VCaP (cell line): ENCODE results near the gene MEX3A.

ENCODE experiments used
- H3K27ac ChIP-seq: fragments of 450-650 bp; 2 replicates; pipeline ENCODE4 v1.5.1; 2017
- TF ChIP-seq, protein P1 (sequence below): fragments of 450-650 bp; conservative IDR thresholded peaks from 2 replicates; pipeline ENCODE4 v1.5.1; 2017; ENCODE audit warnings: mild to moderate bottlenecking, moderate library complexity

MEX3A gene

DNA sequence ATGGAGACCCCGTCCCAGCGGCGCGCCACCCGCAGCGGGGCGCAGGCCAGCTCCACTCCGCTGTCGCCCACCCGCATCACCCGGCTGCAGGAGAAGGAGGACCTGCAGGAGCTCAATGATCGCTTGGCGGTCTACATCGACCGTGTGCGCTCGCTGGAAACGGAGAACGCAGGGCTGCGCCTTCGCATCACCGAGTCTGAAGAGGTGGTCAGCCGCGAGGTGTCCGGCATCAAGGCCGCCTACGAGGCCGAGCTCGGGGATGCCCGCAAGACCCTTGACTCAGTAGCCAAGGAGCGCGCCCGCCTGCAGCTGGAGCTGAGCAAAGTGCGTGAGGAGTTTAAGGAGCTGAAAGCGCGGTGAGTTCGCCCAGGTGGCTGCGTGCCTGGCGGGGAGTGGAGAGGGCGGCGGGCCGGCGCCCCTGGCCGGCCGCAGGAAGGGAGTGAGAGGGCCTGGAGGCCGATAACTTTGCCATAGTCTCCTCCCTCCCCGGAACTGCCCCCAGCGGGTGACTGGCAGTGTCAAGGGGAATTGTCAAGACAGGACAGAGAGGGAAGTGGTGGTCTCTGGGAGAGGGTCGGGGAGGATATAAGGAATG lies 32.8 kb upstream of the MEX3A start:
- peak overlapping the region; percentile 62; the same call in 1 of the 2 replicates for H3K27ac ChIP-seq
- TF ChIP-seq, protein P1, sequence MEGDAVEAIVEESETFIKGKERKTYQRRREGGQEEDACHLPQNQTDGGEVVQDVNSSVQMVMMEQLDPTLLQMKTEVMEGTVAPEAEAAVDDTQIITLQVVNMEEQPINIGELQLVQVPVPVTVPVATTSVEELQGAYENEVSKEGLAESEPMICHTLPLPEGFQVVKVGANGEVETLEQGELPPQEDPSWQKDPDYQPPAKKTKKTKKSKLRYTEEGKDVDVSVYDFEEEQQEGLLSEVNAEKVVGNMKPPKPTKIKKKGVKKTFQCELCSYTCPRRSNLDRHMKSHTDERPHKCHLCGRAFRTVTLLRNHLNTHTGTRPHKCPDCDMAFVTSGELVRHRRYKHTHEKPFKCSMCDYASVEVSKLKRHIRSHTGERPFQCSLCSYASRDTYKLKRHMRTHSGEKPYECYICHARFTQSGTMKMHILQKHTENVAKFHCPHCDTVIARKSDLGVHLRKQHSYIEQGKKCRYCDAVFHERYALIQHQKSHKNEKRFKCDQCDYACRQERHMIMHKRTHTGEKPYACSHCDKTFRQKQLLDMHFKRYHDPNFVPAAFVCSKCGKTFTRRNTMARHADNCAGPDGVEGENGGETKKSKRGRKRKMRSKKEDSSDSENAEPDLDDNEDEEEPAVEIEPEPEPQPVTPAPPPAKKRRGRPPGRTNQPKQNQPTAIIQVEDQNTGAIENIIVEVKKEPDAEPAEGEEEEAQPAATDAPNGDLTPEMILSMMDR, result no peak

DNA sequence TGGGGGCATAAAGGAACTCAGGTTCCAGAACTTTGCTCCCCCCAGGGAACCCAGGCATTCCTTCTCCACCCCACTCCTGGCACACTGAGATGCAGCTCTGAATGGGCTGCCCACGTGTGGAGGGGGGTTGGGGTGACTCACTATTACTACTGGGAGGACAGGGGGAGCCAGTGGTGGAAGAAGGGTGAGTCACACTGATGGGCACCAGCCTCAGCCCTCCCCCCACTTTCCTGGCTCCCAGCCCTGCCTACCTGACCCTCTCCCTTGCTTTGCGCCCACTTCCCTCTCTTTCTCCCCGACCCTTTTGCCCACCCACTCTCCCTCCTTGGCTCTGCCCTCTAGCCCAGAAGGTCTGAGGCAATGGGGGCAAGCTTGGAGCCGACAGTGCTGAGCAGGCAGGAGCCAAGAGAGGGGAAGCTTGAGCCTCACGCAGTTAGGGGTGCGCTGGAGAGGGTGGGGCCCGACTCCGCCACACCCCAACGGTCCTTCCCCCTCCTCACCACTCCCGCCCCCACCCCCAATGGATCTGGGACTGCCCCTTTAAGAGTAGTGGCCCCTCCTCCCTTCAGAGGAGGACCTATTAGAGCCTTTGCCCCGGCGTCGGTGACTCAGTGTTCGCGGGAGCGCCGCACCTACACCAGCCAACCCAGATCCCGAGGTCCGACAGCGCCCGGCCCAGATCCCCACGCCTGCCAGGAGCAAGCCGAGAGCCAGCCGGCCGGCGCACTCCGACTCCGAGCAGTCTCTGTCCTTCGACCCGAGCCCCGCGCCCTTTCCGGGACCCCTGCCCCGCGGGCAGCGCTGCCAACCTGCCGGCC lies 32.0 kb upstream of the MEX3A start, which contains the start of gene LMNA:
LMNA (plus strand) TSS at position 611 of the 818 bp plus-strand sequence. CDS start 208 bp downstream, outside the sequence.
- peak within 1 kb of the TSS; percentile 62; the same call in 1 of the 2 replicates for H3K27ac ChIP-seq
- TF ChIP-seq, protein P1, result no peak

DNA sequence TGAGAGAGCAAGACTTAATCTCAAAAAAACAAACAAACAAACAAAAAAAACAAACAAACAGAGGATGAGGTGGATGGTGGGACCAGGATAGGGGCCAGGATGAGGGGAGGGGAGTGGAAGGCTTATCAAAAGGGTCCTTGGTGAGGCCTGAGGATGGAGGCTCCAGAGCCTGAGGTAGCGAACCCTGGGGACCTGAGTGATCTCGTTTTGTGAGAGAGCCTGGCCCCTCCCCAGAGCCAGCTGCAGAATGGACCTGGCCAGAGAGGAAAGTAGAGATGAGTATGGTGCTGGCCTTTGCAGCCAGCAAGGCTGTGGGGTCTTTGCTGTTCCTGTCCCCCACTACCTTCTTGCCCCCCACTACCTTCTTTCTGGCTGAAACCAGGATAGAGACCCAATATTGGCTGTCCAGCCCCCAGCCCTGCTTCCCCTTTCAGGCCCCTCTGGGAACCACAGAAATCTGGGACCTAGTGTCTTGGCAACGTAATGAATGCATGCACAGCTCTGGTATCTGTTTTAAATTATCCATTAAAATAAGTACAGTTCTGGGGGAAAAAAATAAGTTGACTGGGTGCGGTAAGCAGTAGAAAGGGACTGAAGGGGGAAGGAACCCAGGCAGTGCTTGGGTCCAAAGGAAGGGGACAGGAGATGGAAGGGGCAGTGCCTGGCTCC lies 31.2 kb upstream of the MEX3A start:
- no peak overlapping the region for H3K27ac ChIP-seq
- TF ChIP-seq, protein P1, result no peak

DNA sequence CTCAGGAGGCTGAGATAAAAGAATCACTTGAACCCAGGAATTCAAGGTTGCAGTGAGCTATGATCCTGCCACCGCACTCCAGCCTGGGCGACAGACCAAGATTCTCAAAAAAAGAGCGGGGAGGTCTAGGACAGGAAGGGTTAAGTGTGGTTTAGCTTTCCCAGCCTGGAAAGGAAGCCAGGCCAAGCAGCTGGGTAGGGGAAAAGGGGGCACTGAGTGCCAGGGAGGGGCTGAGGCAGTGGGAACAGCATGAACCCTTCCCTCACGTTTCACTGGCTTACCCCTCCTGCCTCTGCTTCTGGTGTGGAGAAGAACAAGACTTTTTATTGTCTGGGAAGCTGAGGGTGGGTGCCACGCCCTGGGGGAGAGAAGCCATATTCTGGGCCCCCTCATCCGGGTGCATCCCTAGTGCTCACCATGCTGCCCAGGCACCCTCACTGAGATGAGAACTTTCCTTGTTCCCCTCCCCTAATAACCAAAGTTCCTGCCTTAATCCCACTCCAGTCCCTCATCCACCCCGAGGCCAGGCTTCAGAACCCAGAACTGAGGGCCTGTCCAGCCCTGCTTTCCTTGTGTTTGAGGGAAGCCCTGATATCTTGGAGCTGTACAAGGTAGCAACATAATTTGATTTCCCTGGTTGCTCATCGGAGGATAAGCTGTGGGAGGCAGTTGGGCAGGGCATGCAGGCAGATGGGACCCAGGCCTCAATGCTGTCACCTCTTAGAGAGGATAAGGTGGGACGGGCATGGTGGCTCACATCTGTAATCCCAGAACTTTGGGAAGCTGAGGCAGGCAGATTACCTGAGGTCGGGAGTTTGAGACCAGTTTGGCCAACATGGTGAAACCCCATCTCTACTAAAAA lies 30.2 kb upstream of the MEX3A start:
- TF ChIP-seq, protein P1, result no peak
- H3K27ac ChIP-seq, result no peak overlapping the region

DNA sequence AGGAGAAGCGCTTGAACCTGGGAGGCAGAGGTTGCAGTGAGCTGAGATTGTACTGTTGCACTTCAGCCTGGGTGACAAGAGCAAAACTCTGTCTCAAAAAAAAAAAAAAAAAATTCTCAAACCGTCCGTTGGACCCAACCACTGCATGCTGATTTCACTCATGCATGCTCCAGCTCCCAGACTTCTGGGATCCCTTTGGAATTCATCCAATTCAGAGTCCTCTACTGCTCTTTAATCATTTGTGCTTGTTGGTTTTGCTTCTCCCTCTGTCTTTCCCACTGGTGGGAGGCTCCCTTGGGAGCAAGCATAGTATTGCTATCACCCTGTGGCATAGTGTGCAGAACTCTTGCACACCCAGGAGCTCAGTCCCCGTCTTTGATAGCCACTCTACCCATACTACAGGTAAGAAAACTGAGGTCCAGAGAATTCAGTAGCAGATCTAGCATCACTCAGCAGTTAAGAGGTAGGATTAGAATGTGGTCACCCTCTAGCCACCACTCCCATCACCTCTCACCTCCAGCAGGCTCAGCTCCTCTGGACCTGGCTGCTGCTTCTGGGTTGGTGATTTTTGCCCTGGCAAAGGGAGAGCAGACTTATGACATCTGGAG lies 29.2 kb upstream of the MEX3A start:
- TF ChIP-seq, protein P1, result no peak
- no peak overlapping the region for H3K27ac ChIP-seq

DNA sequence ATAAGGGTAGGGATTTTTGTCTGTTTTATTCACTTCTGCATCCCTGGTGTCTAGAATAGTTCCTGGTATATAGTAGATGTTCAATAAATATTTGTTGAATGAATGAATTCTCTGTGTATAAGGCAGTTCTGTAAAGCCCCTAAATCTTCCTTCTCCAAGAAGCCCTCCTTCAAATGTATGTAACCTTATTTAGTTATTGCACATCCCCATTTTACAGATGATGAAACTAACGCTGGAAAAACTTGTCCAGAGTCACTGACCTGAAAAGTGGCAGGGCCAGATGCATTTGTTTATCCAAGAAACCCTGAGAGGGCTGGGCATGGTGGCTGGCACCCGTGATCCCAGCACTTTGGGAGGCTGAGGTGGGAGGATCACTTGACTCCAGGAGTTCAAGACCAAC lies 28.0 kb upstream of the MEX3A start:
- H3K27ac ChIP-seq, result no peak overlapping the region
- TF ChIP-seq, protein P1, result no peak
